GM18870 (cell line): Measurements from ENCODE around the gene CCDC150.
A peak's percentile ranks its signal among the peaks of the same experiment; 100 is the strongest.
"Not testable (repeated sequence)": the region's sequence is repeated elsewhere in the genome, so short reads cannot be mapped to it uniquely, and the experiment has no call there.

Experiments used
- ATAC-seq: cut with Tn5 transposase; IDR thresholded peaks from one replicate; pipeline ENCODE4 v1.9.1; 2021; ENCODE audit warnings: moderate library complexity; ENCODE audit not compliant: unreplicated experiment

Gene CCDC150

GRCh38 chr2:196639180-196640030 is at the start of gene CCDC150:
Gene CCDC150, plus strand, starts transcription at chr2:196639715. Its CDS starts 52 bp downstream, at chr2:196639767.
- ATAC-seq, result peak; percentile 99

GRCh38 chr2:196590286-196590685 is 49.2 kb upstream of the CCDC150 start:
- ATAC-seq, result no peak

DNA sequence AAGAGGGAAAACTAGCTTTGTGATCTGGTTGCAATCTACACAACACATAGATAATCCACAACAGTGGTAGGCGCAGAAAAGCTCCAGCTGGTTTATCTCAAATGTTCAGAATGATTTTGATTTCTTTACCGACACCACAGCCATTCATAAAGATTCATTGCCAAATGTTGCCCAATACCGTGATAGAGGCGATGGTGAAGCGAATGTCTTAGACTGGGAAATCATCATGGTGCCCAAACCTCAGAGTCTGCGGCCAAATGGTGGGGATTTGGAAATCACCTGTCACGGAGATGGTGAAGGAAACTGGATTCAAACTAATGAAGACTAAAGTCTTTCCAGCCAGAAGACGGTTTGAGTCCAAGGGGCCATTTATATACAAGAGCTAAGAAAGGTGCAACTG is 48.5 kb upstream of the CCDC150 start:
- no peak for ATAC-seq

GRCh38 chr2:196591621-196592022 is 47.9 kb upstream of the CCDC150 start:
- ATAC-seq, result no peak

DNA sequence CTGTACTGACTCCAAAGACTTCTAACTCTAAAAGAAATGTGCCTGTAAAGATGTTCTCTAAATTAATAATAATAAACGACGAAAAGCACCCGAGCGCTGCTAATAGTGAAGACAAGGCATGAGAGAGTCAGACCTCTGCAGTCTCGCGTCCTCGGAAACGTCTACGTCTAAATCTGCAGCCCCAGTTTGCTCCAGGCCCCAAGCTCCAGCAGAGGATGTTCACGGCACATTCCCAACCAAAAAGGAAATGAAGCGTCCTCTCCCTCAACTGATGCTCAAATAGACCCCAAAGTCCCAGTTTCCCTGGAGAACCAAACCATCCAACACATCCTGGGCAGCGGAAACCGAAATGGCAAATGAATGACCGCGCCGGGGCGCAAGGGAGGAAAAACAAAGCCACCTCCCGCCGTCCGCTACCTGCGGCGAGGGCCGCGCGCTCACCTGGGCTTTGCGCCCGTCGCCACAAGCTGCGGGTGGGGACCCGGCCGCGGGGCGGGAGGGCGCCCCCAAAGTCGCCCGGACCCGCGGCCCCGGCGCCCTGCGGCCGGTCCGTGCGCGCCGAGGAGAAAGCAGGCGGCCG is 47.1 kb upstream of the CCDC150 start:
- ATAC-seq, result no peak

DNA sequence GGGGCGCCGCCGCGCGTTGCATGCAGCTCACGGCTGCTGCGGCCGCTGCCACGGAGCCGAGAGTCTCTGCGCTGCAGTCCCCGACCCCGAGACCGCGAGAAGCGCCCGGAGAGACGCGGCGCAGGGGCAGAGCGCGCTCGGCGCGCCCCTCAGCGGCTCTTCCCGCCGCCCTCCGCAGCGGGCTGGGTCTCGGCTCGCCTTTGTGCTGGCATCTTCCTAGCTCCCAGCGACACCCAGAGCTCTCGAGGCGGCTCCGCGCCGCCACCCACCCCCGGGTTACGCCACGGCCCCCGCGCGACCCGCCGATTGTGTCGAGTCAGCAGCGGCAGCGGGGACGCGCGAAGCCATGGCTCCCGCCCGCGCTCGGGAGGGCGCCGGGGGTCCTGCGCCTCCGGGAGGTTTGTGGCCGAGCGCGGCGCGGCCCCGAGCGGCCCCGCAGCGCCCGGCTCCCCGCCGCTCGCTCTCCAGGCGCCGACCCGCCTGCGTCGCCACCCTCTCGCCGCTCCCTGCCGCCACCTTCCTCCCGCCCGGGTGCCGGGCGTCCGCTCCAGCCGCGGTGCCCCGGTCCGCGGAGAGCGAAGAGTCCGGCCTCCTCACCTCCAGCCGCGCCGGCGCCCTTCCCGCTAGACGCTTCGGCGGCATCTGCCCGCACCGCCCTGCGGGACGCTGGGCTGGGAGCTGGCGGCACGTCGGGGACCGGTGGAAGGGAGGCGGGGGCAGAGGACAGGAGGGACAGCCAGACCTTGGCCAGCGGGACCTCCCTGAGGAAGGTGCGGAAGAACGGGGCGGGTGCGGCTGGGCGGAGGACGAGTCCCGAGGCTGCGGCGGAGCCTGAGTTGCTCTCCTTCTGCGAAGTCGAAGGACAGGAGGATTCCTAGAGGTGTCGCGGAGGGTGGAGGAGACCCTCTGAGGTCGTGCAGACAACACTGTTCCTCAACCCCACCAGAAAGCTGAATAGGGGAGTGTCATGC is 46.3 kb upstream of the CCDC150 start, which contains the start of gene HECW2:
TSS of gene HECW2 (minus strand) at position 644 of the 971 bp plus-strand sequence.
- no peak for ATAC-seq

GRCh38 chr2:196594158-196594557 is 45.4 kb upstream of the CCDC150 start:
- ATAC-seq, result no peak

GRCh38 chr2:196597531-196597930 is 42.0 kb upstream of the CCDC150 start:
- no peak for ATAC-seq

DNA sequence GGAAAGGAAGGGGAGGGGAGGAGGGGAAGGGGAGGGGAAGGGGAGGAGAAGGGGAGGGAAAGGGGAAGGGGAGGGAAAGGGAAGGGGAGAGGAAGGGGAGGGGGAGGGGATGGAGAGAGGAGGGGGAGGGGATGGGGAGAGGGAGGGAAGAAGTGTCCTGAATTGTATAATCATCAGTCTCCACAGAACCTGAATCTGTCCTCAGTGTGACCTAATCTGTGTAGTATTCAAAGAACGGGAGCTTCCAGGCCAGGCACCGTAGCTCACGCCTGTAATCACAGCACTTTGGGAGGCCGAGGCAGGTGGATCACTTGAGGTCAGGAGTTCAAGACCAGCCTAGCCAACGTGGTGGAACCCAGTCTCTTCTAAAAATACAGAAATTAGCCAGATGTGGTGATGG is 41.1 kb upstream of the CCDC150 start:
- ATAC-seq, result no peak

- no peak for ATAC-seq
Observed at GRCh38 chr2:196598846-196599245, 40.7 kb upstream of the CCDC150 start.

GRCh38 chr2:196601430-196602306 is 37.8 kb upstream of the CCDC150 start:
- ATAC-seq, result no peak

- ATAC-seq, result no peak
Observed at GRCh38 chr2:196604196-196604595, 35.3 kb upstream of the CCDC150 start.

GRCh38 chr2:196606516-196606915 is 33.0 kb upstream of the CCDC150 start:
- no peak for ATAC-seq

DNA sequence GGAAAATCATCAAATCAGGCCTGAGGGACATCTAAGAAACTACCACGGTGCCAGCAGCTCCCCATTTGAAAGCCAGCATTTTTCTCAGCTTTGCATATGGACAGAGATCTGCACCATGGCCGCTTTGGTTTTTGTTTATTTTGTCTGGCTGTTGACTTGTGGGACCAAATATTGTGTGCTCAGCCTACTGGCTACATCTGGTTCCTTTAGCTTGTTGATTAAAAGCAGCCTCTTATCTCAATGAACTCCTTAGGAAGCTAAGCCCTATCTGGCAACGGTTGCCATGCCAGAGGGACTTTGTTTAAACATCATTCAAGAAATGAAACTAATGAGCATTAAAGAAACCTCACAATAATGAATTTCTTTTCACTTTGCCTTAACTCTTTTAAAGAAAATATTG is 32.4 kb upstream of the CCDC150 start:
- no peak for ATAC-seq

DNA sequence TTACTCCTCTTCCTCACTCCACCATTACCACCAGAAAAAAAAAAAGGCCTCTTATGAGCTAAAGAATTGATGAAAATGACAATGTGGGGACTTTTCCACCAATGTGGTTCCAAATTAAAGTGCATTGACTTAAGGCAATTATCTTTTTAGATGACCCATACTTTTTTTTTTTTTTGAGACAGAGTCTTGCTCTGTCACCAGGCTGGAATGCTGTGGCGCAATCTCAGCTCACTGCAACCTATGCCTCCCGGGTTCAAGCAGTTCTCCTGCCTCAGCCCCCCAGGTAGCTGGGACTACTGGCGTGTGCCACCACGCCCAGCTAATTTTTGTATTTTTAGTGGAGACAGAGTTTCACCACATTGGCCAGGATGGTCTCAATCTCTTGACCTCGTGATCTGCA is 31.6 kb upstream of the CCDC150 start:
- ATAC-seq, result not testable (repeated sequence)

DNA sequence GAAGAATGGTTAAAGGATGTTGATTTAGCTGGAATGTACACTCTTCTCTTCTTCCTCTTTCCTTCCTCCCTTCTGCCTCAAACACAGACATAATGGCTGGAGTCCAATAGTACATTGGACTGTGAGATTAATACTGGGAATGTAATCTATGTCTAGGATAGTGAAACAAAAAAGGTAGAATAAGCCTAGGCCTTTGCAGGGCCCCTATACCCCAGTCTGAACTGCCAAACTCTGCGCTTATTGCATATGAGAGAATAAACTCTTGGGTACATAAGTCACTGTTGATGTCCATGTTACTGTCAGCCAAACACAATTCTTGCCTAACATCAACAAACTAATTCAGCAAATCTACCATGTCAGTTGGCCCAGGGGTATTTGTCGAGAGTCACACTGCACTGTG is 29.7 kb upstream of the CCDC150 start:
- no peak for ATAC-seq

- no peak for ATAC-seq
Observed at GRCh38 chr2:196610796-196611195, 28.7 kb upstream of the CCDC150 start.

GRCh38 chr2:196613302-196613701 is 26.2 kb upstream of the CCDC150 start:
- ATAC-seq, result no peak

- no peak for ATAC-seq
Observed at GRCh38 chr2:196617430-196617829, 22.1 kb upstream of the CCDC150 start.

- ATAC-seq, result no peak
Observed at GRCh38 chr2:196618661-196619060, 20.9 kb upstream of the CCDC150 start.
